Stimulated activated CD8-positive, alpha-beta memory T cell treated with anti-CD3 and anti-CD28 coated beads, Interleukin-15, amount 100 ng/mL, for 1 hour (primary cell): ENCODE data around the gene ARHGAP6.
"Not testable (repeated sequence)": the region's sequence is repeated elsewhere in the genome, so short reads cannot be mapped to it uniquely, and the experiment has no call there.

Experiments
- DNase-seq: peaks from one replicate; pipeline ENCODE4 v3.0.0-alpha.2; 2020; ENCODE audit warnings: low read depth

ARHGAP6 gene

GRCh38 chrX:11648705-11649519, 16.8 kb downstream of the ARHGAP6 start:
- no peak for DNase-seq

DNA sequence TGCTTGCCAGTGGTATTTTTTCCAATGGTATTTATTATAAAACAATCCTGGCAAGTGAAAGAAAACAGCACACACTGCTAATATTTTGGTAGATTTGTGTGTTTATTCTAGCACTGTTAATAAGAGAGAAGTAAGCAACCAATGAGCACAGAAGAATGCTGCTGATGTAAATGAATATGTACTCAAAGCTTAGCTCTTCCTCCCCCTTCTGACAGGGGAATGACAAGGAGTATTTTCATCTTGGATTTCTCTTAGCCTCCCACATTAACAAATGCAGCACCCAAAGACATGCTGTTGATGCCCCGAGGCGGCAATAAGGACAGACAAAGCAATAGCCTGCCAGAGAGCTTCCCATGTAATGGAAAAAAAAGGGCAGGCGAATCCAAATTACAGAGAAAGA, 18.6 kb downstream of the ARHGAP6 start:
- DNase-seq = no peak

DNA sequence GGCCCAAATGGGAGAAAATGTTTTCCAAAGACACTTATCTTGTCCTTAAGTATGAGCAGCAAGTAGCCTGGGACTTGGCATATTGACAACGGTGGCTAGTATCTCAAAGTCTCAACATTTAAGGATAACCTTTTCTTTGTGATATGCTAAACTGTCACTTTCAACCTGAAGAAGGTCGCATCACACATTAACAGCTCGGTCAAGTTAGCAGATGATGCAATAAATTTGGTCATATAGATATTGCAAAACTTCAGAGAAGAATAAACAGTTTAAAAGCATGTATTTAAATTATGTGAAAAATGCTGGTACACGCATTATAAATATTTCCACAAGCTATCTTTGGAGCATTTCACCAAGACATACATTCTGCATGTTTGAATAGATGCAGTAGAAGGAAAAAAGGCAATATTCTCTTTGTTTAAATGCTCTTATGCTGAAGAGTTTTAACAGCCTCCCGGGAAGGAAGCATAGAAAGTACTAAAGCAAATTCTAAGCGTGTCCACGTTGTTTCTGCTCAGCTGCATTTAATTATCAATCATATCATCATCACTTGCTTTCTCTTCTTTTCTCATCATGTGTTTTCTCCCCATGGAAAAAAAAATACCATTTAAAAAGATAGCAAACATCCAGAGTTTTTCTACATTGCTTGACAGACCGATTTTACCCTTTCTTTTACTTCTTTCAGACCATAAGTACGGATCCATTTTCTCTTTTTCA, 24.2 kb downstream of the ARHGAP6 start:
- DNase-seq = no peak

- DNase-seq = no peak
These were observed 25.6 kb downstream of the ARHGAP6 start for GRCh38 chrX:11640089-11640488.

GRCh38 chrX:11632732-11633131, 33.0 kb downstream of the ARHGAP6 start:
- DNase-seq = no peak

GRCh38 chrX:11629593-11630211, 36.0 kb downstream of the ARHGAP6 start:
- DNase-seq = no peak

DNA sequence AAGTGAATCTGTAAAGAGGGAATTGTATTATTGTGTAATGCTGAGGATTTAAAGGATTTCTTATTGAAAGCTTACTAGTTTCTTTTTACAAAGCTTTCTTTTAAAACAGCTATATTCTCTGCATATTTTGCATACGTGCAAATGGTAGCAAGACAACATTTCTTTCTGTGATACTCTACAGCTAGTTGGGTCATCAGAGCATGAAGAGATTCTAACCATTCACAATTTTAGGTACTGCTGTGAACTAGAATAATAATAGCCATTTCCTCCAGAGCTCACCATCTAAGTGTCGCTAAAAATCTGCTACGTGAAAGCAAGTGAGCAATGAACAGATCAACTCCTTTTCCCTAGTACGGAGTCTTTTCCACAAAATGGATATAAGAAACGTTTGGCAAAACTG, 37.3 kb downstream of the ARHGAP6 start:
- no peak for DNase-seq

GRCh38 chrX:11626351-11626750, 39.4 kb downstream of the ARHGAP6 start:
- no peak for DNase-seq

DNA sequence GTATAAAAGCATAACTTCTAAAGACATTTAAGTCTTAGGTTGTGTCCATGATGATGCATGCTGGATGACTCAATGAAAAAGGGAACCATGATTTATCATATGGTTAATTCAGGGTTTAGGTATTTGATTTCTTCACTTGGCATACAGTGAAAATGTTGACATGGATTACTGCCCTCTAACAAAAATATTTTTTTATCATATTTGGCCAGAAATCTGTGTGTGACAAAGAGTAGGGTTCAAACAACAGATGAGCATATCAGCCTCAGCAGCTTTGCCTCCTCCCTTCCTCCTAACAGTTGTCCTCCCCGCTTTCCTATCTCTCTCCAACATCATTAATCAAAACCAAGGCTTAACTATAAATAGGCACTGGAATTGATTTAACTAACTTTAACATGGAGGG, 46.3 kb downstream of the ARHGAP6 start:
- DNase-seq = no peak

DNA sequence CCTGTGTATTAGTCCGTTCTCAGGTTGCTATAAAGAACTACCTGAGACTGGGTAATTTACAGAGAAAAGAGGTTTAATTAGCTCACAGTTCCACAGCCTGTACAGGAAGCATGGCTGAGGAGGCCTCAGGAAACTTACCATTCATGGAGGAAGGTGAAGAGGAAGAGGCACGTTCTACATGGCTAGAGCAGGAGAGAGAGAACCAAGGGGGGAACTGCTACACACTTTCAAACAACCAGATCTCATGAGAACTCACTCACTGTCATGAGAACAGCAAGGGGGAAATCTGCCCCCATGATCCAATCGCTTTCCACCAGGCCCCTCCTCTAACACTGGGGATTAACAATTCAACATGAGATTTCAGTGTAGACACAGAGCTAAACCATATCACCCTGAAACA, 51.5 kb downstream of the ARHGAP6 start:
- DNase-seq = not testable (repeated sequence)

DNA sequence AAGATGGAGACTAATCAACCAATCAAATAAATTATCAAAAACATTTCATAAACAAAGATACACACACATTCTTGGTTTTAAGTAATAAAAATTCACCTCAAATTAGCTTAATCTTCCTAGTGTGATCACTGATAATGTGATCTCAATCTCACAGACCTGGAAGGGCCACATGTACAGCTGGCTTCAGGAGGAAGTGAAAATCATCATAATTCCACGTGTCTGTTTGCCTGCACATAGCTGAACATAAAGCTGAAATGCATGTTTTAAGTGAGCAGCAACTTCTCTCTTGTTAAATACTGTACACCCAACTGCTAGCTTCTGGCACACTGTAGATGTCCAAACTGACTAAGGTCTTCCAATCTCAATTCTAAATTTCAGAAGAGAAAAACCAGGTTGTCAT, 53.8 kb downstream of the ARHGAP6 start:
- DNase-seq = no peak

GRCh38 chrX:11611161-11611560, 54.6 kb downstream of the ARHGAP6 start:
- no peak for DNase-seq

GRCh38 chrX:11609109-11609508, 56.6 kb downstream of the ARHGAP6 start:
- no peak for DNase-seq

- no peak for DNase-seq
These were observed 59.3 kb downstream of the ARHGAP6 start for GRCh38 chrX:11606408-11606807.

- DNase-seq = no peak
These were observed 65.1 kb downstream of the ARHGAP6 start for GRCh38 chrX:11600578-11600977.

DNA sequence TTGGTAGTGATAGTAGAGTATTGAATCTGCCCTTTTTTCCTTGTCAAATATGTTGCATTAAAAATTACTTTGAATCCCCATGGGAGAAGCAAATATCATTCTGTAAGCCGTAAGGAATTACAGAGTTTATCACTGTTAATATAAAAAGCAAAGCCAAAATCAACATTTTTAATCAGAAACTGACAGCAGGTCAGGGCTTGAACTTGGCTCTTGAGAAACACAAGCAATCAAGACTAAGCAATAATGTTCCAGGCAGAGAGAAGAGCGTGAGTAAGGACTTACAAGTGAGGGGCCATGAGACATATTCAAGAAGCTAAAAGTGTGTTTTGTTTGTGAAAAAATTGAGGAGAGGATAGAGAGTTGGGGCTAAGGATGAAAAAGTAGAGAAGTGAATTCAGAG, 68.2 kb downstream of the ARHGAP6 start:
- DNase-seq = no peak

DNA sequence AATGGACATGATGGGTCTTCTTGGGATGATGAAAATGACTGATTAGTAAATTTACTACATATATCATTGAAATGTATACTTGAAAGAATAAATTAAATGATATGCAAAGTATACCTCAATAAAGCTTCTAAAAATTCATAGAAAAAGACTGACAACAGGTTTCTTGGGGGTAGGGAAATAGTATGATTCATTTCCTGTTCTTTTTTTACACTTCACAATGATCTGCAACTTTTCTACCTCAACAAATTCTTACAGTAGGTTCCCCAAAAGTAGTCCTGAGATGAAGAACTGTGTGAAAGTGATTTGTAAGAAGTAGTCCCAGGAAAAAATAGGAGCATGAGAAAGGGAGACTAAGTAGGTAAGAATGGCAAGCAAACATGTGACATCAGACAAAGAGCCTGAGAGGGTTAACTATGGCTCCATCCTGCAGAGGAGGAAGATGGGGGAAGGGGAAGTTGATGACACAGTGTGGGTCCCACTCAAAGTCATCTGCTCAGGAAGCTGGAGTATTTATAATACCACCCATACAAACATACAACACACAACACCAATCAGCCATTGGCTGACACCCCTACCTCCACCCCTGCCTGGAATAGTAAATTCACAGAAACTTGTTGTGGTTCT, 73.9 kb downstream of the ARHGAP6 start:
- no peak for DNase-seq

GRCh38 chrX:11589641-11590040, 76.1 kb downstream of the ARHGAP6 start:
- DNase-seq = no peak

DNA sequence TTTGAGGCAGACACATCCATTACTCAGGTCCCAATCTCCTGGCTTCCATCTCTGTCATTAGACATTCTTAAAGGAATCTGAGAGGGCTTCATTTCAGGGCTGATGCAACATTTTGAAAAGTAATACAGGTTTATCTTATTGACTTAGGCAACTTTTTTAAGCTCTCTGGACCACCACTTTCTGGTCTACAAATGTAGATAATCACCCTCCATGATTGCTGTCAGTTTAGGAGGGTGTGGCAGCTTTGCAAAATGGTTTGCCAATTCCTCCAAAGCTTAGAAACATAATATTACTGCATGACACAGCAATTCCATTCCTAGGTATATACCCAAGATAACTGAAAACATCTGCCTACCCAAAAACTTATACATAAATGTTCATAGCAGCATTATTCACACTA, 77.6 kb downstream of the ARHGAP6 start:
- no peak for DNase-seq

- DNase-seq = no peak
These were observed 80.5 kb downstream of the ARHGAP6 start for GRCh38 chrX:11585174-11585573.

- no peak for DNase-seq
These were observed 84.9 kb downstream of the ARHGAP6 start for GRCh38 chrX:11580789-11581188.
